GM12874 (cell line): Measurements from ENCODE around the gene GLRX3.

Experiments used
- TF ChIP-seq, protein P1 (sequence below): IDR thresholded peaks from 2 replicates; pipeline ENCODE4 v1.5.1; 2011; ENCODE audit warnings: low read depth, mild to moderate bottlenecking, control low read depth, low read length, moderate library complexity; ENCODE audit not compliant: insufficient read depth

The GLRX3 gene

GRCh38 chr10:130135676-130136225 is 440 bp upstream of the GLRX3 start:
- TF ChIP-seq, protein P1, sequence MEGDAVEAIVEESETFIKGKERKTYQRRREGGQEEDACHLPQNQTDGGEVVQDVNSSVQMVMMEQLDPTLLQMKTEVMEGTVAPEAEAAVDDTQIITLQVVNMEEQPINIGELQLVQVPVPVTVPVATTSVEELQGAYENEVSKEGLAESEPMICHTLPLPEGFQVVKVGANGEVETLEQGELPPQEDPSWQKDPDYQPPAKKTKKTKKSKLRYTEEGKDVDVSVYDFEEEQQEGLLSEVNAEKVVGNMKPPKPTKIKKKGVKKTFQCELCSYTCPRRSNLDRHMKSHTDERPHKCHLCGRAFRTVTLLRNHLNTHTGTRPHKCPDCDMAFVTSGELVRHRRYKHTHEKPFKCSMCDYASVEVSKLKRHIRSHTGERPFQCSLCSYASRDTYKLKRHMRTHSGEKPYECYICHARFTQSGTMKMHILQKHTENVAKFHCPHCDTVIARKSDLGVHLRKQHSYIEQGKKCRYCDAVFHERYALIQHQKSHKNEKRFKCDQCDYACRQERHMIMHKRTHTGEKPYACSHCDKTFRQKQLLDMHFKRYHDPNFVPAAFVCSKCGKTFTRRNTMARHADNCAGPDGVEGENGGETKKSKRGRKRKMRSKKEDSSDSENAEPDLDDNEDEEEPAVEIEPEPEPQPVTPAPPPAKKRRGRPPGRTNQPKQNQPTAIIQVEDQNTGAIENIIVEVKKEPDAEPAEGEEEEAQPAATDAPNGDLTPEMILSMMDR = no peak

GRCh38 chr10:130137090-130137448 is 878 bp downstream of the GLRX3 start:
- TF ChIP-seq, protein P1 = no peak

GRCh38 chr10:130137659-130138478 is 1.7 kb downstream of the GLRX3 start:
- TF ChIP-seq, protein P1 = no peak

- TF ChIP-seq, protein P1 = no peak
Measured at GRCh38 chr10:130138479-130138866, 2.3 kb downstream of the GLRX3 start.

DNA sequence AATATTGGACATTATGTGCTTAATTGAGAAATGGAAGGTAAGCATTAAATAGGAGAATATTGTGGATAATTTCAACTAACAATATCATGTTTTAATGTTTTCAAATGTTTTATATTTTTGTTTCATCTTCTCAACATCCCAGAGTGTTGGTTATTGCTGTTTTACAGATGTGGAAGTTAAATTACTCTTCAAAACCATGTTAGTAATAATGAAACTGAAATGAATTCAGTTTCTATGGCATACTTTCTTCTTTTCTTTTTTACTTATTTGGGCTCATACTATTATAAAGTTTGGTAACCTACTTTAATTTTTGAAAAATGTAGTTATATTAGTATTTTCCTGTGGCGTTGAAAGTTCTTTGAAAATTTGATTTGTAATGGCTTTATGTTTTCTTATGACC is 4.2 kb downstream of the GLRX3 start:
- TF ChIP-seq, protein P1 = no peak

DNA sequence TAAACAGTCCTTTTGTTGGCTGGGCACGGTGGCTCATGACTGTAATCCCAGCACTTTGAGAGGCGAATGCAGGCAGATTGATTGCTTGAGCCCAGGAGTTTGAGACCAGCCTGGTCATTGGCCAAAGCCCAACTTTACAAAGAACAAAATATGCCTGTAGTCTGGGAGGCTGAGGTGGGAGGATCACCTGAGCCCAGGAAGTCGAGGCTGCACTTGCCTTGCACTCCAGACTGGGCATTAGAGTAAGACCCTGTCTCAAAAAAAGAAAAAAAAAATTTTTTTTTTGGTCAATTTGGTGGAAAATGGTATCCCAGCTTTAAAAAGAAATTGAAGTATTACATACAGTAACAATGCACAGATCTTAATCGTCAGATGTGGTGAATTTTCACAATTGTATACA is 4.8 kb downstream of the GLRX3 start:
- TF ChIP-seq, protein P1 = no peak

DNA sequence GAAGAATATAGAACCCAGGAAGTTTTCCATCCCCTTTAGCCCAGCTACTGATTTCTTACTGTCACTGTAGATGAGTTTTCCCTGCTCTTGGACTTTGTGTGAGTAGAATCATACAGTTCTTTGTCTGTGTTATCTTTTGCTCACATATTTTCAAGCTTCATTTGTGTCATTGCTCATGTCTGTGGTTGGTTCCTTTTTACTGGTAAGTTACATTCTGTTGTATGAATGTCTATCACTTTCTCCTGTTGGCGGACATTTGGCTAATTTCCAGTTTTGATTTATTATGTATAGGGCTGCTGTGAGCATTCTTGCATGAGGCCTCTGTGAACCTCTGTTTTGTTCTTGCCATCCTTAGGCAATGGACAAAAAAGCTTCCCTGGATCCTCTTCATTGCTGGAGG is 5.3 kb downstream of the GLRX3 start:
- TF ChIP-seq, protein P1 = no peak
